HG03342 (cell line): ENCODE measurements around the gene ERRFI1.

Source experiments
- ATAC-seq: cut with Tn5 transposase; IDR thresholded peaks from one replicate; pipeline ENCODE4 v1.9.1; 2021; ENCODE audit warnings: mild to moderate bottlenecking, moderate library complexity; ENCODE audit not compliant: unreplicated experiment

The ERRFI1 gene

DNA sequence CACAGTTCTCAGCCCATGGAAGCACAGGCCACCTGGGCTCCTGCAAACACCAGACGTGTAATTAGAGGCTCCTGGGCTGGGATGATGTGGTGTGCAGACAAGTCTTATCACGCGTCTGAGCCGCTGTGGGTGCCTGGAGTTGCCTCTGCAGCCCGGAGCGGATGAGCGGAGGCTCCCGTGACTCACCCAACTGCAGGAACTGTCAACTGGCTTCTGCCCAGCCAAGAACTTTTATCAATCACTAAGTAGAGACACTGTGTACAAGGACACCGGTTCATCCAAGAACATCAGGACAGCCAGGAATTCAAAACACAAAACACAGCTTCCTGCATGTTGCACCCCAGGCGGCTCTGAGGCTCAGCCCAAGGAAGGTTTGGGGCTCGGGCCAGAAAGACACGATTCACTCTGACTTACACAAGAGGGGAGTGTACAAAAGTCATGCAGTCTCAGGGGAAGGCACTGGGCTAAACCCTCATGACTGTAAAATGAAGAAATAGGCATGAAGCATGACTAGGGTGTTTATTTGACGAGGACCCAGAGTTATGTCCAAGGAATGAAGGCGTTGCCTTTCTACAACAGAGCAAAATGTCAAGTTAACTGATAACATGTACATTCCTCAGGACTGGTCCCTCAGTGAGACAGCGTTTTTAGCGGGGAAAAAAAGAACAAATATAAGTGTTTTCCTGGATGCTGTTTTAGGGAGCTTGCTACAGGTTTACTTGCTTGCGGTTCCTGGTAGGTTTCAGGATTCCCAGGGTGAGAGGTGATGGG, 21.1 kb downstream of the ERRFI1 start:
- ATAC-seq: no peak

DNA sequence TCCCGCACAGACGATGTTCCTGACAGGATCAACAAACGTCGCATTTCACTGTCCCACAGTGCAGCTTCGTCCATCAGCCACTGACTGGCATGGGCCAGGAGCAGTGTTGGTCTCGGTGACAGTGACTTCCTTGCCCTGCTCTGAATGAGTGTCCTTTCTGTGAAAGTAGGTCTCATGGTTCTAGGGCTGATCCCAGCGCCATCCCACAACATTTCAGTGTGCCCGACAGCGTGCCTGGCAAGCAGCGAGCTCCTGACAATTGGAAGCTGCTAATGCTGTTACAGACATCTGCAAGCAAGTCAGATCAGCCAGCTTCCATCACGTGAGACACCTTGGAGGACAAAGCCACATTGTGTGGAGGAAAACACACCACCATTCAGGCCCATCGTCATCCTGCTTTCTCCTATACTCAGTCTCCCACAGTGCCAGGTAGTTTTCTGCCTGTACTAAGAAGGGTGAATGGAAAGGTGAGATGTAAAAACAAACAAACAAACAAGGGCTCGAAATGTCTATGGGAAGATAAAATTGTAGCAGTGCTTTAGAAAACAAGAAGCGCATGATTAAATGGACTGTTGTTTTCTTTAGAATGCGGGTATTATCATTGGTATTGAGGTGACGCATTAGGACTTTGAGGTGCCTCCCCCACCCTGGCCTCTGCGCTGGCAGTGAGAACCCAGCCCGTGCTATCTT, 21.9 kb downstream of the ERRFI1 start:
- ATAC-seq: no peak

DNA sequence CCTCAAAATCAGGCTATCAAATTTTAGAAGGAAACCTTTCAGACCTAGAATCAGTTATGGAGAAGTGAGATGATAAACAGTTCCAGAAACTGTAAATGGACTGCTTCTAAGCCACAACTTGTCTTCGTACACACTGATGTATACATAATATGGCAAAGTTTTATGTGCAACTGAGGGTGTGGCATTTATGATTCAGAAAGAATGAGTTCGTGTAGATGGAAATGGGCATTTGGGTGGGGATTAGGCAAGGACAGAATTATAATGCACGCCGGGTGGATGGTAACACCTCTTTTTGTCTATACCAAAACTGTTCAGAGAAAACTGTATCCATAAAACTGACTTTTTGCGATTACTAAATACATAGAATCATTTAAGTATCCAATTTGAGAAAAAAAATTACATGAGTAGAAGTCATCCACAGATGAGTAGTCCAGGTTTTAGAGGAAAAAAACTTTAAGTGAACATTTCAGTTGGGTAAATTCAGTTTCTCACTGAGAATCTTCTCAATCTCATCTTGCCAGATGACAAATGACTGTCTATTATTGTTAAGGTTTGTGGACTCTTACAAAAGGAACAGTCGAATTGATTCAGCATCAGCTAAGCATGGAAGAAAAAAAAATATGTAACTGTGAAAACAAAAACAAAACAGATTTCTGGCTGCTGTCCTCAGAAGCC, 22.5 kb downstream of the ERRFI1 start:
- ATAC-seq: no peak

DNA sequence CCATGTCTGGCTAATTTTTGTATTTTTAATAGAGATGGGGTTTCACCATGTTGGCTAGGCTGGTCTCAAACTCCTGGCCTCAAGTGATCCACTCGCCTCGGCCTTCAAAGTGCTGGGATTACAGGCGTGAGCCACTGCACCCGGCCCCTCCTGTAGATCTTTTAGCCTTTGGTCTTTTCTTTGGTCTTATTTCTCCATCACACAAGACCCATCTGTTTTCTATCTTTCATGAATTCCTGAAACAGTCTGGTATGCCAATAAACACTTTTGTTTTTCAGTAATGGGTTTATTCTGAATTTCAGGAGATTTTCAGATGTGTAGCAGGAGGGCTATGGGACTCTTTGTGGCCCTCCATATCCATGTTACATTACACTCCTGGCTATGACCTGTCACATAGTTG, 23.2 kb downstream of the ERRFI1 start:
- no peak for ATAC-seq

DNA sequence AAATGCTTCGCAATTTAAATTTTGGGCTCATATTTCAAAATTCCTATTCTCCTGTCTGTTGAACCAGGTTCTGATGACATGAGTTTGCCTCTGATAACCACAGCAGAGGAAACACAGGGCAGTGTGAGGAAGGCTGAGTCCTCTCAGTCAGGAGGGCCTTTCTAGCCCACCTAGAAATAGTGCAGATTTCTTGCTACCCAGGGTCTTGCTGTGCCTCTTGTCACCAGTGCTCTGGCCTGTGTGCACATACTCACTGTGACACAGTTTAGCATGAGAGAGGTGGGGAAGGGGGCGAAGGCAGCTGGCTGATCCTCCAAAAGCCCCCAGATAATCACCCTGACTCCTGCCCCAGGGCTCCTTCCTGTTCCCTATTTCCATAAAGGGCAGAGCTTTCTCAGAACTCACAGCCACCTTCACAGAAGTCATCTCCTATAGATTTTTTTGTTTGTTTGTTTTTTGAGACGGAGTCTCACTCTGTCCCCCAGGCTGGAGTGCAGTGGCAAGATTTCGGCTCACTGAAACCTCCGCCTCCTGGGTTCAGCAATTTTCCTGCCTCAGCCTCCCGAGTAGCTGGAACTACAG, 23.7 kb downstream of the ERRFI1 start:
- ATAC-seq: no peak

DNA sequence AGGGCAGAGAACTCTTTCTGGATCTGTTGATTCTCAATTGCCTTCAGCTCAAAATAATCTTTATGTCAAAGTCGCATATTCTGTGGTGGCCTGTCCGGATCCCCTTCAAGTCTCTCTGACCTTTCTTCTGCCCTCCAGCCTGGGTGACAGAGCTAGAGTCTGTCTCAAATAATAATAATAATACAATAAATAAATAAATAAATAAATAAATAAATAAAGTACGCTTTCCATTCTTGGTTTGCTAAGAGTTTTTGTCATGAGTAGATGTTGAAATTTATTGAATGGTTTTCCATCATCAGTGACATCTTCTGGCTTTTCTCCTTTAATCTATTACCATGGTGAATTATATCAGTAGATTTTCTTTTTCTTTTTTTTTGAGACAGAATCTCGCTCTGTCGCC, 30.7 kb downstream of the ERRFI1 start:
- no peak for ATAC-seq

DNA sequence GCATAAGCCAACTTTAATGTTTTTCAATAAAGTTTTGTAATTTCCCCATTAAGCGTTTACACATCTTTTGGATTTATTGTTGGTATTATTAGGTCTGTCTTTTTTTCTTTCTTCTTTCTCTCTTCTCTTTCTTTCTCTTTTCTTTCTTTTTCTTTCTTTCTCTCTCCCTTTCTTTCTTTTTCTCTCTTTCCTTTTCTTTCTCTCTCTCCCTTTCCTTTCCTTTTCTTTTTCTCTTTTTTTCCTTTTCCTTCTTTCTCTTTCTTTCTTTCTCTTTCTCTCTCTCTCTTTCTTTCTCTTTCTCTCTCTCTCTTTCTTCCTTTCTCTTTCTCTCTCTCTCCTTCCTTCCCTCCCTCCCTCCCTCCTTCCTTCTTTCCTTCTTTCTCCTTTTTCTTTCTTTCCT, 31.3 kb downstream of the ERRFI1 start:
- ATAC-seq: no peak

DNA sequence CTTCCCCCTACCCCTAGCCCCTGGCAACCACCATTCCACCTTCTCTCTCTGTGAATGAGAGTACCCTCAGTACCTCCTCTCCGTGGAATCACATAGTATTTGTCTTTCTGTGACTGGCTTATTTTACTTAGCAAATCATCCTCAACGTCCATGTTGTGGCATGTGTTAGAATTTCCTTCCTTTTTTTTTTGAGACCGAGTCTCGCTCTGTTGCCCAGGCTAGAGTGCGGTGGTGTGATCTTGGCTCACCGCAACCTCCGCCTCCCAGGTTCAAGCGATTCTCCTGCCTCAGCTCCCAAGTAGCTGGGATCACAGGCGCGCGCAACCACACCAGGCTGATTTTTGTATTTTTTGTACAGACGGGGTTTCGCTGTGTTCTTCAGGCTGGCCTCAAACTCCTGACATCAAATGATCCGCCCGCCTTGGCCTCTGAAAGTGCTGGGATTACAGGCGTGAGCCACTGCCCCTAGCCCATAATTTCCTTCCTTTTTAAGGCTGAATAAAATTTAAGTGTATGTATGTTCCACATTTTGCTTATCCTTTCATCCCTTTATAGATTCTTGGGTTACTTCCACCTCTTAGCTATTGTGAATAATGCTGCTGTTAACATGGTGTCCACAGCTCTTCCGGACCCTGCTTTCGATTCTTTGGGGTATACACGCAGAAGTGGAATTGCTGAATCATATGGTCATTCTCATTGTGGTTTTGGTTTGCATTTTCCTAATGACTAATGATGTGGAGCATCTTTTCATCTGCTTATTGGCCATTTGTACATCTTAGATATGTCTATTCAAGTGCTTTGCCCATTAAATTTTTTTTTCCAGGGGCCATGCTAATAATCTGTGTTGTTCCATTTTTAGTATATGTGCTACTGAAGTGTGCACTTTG, 32.3 kb downstream of the ERRFI1 start:
- ATAC-seq: no peak

DNA sequence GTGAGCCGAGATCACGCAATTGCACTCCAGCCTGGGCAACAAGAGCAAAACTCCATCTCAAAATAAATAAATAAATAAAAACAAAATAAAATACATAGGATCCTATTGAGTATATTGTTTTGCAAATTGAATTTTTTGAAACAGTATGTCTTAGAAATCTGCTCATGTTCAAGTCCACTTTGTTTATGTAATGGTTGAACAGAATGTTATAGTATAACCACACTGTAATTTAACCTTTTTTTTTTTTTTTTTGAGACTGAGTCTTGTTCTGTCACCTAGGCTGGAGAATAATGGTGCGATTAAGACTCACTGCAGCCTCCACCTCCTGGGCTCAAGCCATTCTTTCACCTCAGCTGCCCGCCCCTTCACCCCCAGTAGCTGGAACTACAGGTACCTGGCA, 33.2 kb downstream of the ERRFI1 start:
- no peak for ATAC-seq

DNA sequence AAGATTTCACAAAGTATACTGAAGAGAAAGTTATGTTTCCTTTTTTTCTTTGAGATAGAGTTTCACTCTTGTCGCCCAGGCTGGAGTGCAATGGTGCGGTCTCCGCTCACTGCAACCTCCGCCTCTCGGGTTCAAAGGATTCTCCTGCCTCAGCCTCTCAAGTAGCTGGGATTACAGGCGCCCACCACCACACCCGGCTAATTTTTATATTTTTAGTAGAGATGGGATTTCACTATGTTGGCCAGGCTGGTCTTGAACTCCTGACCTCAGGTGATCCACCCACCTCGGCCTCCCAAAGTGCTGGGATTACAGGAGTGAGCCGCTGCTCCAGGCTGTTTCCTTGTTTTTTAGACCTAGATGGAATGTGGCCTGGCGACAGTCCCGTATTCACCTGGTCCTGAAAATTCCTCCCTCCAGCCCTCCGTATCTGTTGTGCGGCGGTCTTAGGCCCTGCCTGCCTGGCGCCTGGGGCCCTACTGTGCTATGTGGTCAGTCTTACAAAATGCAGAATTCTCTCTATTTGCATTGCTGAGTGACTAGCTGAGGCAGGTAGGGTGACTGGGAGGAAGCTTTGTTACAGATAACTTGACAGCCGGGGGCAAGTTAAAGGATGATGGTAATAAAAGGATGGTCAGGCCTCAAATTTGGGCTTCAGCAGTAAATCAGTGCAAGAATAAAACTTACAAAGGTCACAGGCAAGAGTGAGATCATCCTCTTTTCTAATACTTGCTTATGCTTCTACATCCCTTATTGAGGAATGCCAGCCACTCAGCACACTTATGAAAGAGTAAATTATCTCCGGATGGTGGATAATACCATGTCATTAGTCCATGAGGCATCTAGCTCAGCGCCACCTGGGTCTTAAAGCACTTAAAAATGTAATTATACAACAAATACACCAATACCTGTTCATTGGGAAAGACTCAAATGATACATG, 34.3 kb downstream of the ERRFI1 start:
- no peak for ATAC-seq

DNA sequence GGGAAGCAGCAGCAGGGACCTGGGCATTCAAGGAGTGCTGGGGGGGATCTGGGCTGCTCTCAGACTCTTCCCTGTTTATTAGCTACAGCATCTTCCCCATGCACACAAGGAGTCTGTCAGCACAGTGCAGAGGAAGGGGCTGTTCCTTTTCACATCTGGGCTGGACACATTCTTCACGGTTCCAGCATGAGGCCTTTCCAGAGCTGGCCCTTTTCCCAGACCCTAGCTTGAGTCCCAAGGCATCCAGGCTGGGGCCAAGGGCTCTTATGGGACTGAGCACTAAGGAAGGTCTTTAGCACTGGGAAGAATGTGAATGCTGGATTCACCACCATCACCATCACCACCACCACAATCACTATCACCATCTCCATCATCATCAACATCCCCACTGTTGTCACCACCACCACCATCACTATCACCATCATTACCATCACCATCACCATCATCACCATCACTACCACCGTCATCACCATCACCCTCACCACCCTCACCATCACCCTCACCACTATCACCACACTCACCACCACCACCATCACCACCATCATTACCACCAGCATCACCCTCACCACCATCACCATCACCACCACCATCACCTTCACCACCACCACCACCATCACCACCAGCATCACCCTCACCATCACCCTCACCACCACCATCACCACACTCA, 36.2 kb downstream of the ERRFI1 start:
- ATAC-seq: no peak

DNA sequence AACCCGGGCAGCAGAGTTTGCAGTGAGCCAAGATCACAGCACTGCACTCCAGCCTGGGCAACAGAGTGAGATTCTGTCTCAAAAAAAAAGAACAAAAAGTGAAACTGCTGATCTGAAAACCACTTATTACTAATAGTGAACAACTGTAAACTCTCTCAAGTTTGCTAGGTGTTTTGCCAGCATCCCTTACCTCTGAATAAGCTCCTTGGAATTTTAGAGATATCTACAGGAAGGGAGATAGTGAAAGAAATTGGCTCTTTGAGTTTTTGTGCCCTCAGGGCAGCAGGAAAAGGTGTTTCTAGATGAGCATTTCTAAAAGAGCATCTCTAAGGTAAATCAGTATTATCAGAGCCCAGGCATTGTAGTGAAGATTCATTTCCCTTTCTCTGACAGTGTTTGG, 37.5 kb downstream of the ERRFI1 start:
- no peak for ATAC-seq

DNA sequence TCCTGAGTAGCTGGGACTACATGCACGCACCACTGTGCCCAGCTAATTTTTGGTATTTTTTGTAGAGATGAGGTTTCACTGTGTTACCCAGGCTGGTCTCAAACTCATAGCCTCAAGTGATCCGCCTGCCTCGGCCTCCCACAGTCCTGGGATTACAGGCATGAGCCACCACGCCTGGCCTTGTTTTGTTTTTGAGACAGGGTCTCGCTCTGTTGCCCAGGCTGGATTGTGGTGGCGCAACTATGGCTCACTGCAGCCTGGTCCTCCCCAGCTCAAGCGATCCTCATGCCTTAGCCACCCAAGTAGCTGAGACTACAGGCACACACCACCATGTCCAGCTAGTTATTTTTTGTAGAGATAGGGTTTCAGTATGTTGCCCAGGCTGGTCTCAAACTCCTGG, 38.6 kb downstream of the ERRFI1 start:
- ATAC-seq: no peak

DNA sequence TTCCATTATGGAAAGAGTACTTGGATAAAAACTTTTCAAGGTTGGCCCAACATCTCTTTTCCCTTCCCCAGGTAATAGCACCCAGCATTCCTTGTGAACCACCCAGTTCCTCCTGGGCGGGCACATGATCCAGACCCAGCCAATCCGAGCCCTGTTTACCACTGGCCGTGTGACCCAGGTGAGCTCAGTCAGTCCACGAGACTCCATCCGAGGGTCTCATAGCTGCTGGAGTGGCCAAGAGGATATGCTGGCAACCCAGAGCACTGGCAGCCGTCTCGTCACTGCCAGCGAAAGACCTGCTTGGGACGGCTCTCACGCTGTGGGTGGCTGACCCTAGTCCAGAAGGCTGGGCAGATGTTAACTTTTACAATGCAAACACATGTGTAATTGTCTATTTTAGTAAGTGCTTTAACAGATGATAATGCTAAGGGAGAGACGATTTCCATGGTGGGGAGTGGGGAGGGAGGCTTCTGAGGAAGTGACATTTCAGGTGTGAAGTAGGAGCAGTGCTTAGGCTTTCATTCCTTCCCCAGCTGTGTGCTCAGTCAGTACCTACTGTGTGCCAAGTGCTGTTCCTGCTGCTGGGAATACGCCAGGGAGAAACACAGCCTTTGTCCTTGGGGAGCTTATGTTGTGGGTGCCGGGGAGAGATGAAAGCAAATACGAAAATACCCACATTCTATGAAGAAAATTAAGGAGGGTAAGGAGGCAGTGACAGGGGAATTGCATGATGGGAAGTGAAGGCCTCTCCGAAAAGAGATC, 40.1 kb downstream of the ERRFI1 start:
- ATAC-seq: no peak

DNA sequence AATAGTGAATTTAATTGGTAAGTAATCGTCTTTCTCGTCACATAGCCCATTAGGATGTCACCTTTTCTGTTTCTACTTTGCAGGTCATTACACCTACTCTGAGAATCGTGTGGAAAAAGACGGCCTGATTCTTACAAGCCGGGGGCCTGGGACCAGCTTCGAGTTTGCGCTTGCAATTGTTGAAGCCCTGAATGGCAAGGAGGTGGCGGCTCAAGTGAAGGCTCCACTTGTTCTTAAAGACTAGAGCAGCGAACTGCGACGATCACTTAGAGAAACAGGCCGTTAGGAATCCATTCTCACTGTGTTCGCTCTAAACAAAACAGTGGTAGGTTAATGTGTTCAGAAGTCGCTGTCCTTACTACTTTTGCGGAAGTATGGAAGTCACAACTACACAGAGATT, 41.3 kb downstream of the ERRFI1 start:
- no peak for ATAC-seq

DNA sequence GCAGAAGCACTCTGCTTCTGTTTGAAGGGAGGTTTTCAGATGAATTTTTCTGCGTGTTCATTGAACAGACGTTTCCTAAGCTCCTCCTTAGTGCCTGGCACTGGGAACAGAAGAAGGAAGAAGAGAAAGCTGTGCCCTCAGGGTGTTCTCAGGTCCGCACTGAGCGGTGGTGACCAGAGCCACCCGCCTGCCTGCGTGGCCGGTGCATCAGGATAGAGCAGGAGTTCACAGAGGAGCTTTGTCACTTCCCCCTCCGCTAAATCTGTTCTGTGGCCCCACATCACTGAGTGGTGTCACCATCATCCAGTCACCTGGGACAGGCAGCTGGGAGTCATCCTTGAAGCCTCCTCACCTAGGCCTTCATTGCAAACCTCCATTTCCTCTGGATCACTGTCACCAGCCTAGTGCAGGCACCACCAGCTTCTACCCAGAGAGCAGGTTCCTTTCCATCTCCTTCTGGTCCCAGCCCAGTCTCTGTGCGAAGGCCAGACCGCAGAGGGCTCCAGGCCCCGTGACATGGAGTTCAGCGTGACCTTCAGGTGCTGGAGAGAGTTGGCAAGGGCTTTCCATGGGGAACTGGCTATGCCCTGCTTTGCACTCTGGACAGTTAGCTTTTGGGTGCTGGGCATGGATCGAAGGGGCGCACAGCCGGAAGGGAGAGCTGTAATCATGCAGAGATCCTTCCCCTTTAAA, 42.9 kb downstream of the ERRFI1 start:
- no peak for ATAC-seq

DNA sequence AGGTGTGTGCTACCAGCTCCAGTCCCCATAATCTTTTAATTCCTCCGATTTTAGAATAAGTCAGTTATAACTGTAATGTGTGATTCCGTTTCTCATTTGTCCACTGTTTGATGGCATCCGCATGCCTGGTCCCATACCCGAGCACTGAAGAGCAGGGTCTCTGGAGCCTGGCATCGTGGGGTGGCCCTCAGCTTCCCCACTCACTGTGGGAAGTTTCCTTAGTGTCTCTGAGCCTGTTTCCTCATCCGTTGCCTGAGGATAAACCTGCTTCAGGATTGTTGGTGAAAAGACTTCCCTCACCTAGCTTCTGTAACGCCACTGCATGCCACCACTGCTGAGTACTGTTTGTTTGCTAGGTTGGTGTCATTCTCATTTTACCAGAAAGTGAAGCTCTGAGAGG, 45.1 kb downstream of the ERRFI1 start:
- no peak for ATAC-seq
